ENCODE results near the gene FXYD5.

DNA sequence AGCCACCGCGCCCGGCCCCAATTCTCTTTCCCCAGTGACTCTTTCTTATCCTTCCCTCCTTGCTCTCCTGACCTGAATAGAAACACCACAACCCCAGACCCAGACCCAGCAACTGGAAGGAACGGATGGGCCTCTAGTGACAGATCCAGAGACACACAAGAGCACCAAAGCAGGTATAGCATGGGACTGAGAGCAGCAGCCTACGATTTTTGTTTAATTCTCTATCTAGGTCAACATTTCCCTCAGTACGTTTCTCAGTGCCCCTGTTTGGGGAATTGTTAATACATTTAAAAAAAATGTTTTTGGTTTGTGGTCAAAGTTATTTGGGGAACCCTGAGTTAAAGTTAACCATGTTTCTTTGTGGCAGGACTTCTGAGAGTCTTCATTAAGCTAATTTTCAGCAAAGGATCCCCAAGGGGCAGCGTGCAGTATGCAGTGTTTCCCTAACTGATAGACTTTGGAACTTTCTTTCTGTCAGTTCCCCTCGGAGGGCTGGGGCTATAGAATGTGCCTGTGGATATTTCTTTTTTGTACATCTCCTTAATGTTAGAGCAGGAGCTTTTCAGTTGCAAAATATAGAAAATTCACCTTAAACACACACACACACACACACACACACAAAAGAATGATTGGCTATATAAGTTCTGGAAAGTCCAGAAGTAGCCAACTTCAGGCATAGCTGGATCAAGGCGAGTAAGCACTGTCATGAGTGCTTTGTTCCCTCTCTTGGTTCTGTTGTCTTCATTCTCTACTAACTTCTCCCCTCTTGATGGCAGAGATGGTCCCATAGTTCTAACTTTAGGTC lies 6.3 kb downstream of the FXYD5 start:
- TF ChIP-seq, protein P1, sequence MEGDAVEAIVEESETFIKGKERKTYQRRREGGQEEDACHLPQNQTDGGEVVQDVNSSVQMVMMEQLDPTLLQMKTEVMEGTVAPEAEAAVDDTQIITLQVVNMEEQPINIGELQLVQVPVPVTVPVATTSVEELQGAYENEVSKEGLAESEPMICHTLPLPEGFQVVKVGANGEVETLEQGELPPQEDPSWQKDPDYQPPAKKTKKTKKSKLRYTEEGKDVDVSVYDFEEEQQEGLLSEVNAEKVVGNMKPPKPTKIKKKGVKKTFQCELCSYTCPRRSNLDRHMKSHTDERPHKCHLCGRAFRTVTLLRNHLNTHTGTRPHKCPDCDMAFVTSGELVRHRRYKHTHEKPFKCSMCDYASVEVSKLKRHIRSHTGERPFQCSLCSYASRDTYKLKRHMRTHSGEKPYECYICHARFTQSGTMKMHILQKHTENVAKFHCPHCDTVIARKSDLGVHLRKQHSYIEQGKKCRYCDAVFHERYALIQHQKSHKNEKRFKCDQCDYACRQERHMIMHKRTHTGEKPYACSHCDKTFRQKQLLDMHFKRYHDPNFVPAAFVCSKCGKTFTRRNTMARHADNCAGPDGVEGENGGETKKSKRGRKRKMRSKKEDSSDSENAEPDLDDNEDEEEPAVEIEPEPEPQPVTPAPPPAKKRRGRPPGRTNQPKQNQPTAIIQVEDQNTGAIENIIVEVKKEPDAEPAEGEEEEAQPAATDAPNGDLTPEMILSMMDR (IDR thresholded peaks at IDR 0.05; ENCODE audit: poor library complexity, severe bottlenecking), result no peak
- TF ChIP-seq POLR2AphosphoS5 (IDR thresholded peaks at IDR 0.05), result no peak
- no peak for TF ChIP-seq EZH2 (IDR thresholded peaks at IDR 0.05; ENCODE audit: borderline replicate concordance, insufficient read depth, low read length, poor library complexity, severe bottlenecking)
- TF ChIP-seq EP300 (conservative IDR thresholded peaks at IDR 0.05; ENCODE audit: poor library complexity, severe bottlenecking), result no peak
